NCI-H187 treated with DMSO at 0.1 percent for 48 hours (cell line): ENCODE results near the gene UST.
"Not testable (repeated sequence)": the region's sequence is repeated elsewhere in the genome, so short reads cannot be mapped to it uniquely, and the experiment has no call there.

Experiments
- DNase-seq: peaks from one replicate; lab custom pipeline; 2025; lab: John Stamatoyannopoulos, UW

Gene UST

DNA sequence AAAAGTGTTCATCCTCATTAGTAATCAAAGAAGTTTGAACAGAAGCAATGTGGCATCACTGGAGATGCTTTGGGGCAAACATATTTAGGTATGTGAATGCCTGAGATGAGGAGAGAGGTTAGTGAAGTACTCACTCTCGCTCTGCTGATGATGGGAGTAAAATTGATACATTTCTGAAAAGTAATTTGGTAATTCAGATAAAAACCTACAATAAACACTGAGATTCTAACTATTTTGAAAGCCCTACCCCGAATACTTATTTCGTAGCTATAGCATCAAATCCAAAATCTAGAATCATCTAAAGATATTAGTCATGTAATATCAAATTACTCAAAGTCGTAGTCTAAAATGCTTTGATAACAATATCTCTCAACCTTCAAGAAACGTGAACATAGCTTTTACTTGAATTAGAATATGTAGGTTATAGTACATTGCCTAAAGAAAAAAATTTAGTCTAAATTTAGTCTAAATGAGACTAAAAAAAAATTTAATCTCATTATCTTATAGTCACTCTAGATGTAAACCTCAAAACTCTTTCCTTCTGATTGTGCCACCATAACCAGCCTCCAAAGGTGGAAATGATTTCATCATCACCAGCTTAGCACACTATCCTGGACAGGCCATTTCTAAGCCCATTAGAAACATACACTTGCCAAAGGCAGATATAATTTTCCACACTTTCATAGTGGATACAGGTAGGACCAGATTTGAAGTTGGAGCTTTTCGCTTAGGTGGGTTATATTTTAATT, 338.2 kb downstream of the UST start:
- no peak for DNase-seq

DNA sequence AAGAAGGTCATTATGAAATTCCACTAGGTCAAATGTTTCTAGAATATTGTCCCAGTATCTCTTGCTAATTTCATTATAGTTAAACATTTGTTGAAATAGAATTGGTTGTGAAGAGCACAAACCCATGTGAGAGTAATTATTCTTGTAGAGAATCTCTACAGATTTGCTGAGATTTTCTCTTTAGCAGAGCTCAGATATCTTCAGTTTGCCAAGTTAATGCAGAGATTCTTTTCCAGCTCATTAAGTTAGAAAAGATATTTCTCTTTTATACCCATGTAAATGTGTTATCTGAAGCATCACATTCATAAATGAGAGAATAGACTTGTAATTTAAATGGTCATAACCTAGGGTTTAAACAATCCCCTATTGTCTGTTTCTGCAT, 338.7 kb downstream of the UST start:
- no peak for DNase-seq

DNA sequence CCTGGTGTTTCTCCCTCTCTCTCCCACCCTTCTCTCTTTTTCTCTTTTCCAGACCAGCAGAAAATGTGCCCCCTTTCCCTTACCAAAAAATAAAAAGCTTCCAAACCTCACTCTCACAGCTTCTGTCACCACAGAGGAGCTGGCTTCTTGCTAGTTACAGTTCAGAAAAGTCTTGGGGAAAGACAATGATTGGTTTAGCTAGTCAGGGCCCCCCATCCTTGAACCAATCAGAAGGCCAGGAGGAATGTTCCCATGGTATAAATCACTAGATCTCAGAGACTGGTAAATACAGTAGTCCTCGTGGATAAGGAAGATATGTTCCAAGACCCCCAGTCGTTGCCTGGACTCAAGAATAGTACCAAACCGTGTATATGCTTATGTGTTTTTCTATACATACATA, 339.5 kb downstream of the UST start:
- no peak for DNase-seq

DNA sequence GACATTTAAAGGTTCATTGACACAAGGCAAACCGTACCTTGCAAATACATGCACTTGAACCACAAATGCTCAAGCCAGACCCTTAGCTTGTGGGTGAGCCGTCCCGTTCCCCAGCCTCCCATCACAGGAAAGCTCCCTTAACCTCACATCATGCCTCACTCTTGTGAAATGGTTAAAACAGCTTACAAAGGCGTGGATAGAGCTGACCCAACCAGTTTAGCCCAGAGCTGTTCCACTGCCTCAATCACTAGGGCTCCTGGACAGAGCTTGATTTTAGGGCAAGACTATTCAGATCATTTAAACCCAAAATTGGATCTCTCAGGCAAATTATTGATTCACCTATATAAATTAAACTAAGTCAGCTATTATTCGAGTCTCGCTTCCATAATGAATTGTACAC, 341.1 kb downstream of the UST start:
- no peak for DNase-seq

DNA sequence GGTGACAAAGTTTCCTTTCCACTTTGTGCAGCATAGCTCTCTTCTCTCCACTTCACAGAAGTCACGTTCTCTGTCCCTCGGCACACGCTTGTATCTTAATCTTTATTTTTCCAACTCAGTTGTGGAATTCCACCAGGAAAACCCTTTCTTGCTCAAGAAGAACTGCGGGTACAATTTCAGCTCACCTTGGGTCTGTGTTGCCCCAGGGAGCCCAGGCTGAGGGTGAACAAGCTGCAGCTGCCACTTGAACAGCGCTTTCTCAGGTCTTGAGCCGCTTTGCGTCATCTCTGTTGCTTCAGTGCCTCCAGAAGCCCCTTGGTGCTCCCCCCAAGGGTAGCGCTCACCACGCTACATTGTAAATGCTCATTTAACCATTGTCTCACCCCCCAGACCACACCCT, 341.5 kb downstream of the UST start:
- no peak for DNase-seq

DNA sequence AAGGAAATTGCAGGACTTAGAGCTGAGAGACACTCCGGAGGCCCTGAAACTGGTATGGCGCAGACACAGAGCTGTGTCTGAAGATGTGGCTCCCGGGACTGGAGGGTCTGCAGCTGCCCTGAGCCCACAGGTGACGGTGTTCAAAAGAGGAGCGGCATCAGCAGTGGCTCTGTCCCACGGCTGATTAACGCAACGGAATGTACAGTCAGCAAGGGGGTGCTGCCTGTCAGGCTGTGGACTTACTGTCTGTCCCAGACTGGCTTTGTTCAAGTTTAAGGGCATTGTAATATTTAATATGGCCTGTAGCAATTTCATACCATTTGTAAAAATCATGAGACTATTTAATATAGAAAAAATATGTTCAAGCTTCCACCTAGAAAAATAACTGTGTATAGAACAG, 342.7 kb downstream of the UST start:
- DNase-seq: no peak

DNA sequence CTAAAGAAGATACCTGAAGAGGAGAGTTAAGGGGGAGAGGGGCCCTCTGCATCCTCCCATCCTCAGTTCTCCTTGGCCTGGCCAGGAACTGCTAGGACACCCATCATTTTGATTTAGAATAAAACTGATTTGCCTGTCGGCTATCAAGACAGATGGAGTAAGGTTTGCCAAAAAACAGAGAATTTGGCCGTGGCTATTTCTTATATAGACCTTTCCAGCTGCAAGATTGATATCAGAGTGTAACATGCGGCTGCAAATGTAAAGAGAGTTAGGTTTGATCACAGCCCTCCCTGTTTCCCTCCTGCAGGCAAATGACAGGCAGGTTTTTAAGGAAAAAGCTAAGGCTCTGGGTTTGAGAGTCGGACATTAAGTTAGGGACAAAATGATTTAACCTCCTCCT, 344.1 kb downstream of the UST start:
- DNase-seq: no peak

DNA sequence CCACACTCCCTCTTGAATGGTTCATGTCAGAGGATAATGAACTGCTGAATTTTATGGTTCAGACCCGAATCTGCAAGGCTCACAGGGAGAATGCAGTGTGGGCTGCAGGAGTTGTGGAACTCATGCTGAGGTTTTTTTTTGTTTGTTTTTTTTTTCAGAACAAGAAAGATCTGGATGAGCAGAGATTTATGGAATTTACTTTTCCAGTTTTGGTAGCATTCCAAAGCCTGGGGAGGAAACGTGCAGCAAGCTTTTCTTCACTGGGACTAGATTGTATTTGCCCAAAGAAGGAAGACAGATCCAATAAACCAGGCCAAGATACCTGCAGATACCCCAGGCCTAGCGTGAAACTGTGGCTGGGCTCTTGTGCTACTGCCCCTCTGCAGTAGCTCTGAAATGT, 346.8 kb downstream of the UST start:
- no peak for DNase-seq

DNA sequence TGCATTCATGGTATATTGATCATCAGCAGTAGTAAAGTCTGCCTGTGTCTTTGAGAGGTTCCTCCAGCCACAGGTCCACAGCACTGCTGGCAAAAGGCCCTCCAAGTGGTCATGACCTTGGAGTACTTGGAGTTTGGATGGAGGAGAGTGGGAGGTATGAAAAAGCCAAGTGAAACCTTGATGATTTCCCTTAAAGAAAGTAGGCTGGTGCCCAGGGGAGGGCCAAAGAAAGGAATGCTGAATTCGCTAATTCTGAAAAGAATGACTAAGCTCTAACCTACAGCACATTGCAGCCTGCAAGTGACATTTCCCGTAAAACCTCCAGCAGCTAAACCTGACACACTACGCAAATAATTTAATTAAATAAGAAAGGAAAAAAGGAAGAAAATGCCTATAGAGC, 347.3 kb downstream of the UST start:
- no peak for DNase-seq

DNA sequence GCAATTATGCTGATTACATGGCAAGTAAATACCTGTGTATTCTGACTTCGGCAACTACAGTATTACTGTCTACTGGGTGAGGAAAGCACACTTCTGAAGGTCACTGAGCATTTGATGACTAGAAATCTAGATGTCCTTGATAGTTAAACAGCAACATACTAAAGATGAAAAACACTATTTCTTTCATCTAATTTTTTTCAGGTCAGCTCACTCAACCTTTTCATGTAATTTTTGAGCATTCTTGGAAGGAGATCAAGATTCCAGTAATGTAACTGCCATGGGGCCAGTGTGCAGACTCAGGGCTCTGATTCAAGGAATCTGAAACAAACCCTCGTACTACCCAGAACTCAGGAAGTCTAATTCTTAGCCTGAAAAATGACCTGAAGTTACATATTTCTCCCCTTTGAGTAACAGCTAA, 348.1 kb downstream of the UST start:
- DNase-seq: no peak

DNA sequence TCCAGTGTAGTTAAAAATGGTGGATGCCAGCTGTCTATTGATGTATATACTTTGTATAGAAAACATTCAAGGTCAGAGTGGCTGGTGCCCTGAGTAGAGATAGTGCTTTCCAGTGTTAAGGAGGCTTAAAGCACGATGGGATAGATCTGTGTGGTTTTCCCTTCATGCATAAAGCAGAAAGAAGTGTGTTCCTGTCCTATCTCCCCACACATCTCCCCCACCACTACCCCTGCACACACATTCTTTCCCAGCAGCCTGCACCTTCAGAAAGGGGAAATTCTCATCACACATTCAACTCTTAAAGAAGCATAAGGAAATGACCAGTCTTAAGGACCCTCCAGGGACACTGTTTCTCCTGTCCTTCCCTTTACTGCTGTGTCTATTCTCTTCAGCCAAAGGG, 349.0 kb downstream of the UST start:
- no peak for DNase-seq

DNA sequence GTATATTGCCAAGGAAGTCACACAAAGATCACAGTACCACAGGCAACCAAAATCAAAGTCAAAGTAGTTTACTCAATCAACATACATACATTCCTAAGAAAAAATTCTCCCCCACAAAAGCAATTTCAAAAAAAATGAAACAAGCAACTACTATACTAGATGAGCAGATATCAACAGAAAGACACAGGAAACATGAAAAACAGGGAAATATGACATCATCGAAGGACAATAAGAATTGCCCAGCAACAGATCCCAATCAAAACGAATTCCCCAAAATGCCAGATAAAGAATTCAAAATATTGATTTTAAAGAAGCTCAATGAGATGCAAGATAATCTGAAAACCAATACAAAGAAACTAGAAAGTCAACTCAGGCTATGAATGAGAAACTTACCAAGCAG, 351.0 kb downstream of the UST start:
- no peak for DNase-seq

DNA sequence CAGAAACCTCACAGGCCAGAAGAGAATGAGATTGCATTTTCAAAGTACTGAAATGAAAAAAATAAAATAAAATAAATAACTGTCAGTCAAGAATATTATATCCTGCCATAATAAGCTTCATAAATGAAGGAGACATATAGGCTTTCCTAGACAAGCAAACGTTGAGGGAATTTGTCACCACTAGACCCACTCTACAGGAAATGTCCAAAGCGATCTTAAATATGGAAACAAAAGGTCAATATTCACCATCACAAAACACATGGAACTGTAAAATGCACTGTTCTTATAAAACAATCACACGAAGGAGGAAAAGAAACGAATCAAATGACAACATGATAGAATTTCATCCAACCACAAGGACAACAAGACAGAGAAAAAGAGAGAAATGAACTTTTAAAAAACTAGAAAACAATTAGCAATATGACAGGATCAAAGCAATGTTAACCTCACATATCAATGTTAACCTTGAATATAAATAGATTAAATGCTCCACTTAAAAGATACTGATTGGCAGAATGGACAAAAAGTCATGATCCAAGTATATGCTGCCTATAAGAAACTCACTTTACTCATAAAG, 352.0 kb downstream of the UST start:
- no peak for DNase-seq

DNA sequence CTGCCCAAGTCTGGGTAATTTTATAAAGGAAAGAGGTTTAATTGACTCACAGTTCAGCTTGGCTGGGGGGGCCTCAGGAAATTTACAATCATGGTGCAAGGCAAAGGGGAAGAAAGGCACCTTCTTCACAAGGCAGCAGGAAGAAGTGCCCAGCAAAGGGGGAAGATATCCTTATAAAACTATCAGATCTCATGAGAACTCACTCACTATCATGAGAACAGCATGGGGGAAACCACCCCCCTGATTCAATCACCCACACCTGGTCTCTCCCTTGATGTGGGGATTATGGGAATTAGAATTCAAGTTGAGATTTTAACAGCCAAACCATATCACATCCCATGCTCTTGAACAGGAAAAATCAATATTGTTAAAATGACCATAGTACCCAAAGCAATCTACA, 355.5 kb downstream of the UST start:
- DNase-seq: no peak

DNA sequence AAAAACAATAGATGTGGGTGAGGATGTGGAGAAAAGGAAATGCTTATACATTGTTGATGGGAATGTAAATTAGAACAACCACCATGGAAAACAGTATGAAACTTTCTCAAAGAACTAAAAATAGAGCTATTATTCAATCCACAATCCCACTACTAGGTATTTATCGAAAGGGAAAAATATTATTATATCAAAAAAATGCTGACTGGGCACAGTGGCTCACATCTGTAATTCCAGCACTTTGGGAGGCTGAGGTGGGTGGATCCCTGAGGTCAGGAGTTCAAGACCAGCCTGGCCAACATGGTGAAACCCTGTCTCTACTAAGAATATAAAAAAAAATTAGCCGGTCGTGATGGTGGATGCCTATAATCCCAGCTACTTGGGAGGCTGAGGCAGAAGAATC, 357.1 kb downstream of the UST start:
- DNase-seq: not testable (repeated sequence)

DNA sequence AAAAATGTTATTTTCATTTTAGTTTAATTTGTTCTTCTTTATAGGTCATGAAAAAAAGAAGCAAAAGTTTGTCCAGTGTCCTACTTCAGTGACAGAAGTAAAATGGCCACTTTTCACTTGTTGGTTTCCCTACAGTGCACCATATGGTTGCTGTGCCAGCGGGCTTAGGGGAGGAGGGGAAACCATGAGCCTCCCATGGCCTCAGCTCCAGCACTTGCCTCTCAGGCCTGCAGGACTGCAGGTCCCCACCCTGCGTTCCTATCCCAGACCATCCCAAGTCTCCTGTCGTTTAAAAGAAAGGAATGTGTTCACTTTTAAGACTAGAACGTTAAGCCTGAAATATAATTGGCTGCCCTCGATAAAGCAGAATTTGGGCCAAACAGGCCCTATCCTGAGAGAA, 360.7 kb downstream of the UST start:
- no peak for DNase-seq

DNA sequence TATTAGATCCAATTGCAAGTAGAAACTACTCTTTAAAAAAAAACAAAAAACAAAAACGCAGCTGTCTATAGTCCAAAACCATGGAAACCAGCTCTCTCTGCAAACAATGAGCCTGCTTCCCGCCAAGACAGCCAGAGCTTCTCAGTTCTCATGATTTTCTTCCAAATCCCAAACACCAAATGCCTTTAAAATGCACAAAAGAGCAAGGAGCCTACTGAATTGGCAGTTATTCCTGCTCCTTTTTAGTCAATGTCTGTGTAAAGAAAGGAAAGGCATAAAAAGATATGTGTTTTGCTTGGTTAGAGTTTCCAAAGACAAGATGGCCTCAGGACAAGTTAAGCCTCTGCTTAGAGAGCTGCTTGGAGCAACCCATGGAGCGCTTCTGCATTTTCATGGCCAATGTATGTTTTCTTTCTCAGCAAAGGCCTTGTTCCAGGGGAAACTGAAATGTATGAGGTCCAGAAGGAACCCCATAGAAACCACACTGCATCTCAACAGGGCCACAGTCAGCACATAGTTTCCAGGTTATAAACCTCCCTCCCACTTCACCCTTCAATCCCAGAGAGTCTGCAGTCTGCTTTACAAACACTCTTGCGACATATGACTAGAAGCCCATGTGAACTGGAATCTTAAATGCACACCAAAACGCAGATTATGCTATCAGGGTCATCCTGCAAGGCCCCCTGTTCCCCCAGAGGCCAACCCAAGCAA, 361.4 kb downstream of the UST start:
- DNase-seq: no peak

DNA sequence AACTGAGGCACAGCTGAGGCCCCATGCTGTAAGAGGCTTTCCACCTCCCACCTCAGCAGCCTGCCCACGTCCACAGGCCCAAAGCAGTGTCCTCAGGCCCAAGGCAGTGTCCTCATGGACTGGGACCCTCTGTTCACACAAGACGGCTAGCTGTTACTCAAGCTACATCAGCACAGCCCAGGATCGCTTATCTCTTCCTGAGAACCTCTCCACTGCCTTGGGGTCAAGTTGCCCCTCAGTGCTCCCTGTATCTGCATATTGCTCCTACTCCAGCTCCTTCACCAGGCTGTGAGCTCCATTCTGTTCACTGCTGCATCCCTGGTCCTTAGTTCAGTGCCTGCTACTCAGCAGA, 361.9 kb downstream of the UST start:
- no peak for DNase-seq

DNA sequence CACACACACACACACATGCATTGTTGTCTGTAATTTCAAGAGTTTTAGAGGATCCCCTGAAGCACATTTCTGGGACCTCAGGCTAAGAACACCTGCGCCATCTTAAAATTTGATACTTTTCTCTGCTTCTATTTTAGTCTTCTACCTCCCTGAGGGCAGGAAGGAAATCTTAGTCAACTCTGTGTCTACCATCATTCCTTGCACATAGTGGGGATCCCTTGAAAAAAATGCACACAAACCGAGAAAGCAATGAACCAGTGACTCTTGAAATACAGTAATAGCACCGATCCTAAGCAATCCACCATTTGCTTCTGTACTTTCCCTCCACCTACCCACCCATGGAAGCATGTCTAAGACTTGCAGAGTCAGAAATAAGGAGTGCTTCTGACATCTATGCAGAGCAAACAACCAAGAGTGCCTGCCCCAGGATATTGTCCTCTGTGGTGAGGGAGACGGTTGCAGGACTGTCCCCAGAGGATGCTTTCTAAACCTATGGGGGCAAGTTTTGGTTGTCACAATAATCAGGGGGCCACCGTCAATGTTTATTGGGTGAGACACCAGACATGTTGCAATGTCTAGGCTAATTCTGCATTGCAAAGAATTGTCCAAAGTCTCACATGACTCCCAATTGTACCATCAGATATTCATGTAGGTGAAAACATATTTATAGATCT, 362.7 kb downstream of the UST start:
- DNase-seq: no peak

DNA sequence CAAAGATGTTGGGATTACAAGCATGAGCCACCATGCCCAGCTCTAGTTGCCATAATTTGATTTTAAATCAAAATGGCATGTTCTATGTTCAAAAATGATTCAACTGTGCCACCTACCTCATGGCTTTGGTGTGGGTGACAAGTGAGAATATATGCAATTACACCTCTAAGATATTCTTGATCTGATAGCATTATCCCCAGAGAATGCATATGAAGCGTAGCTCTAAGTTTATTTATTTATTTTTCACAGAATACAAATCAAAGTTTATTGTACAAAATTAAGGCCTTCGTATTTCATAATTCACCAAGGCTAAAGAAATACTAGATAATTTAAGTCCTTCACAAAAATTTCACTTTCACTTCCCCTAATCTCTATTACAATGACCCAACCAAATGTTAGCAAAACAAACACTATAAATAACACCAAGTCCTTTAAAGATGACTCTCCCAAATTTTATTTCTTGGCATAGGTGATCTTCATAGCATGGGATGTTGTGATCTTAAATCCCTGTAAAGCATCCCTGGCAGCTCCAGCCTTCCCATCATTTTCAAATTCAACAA, 364.8 kb downstream of the UST start:
- no peak for DNase-seq

DNA sequence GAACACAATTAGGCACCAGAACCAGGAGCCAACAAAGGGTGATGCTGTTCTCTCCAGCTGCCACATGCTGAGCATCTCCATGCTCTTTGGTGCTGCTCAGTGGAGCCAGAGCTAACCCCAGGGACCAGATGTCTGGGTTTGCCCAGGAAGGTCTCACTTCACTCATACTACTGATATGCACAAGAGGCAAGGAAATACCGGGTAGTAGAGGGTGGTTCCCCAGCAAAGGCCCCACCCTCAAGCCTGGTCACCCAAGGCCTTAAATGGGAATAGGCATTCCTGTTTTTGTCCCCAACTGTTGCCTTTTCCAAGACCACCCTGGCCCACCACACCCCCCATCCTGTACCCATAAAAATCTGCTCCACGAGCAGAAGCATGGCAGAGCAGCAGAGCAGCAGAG, 366.1 kb downstream of the UST start:
- DNase-seq: no peak

DNA sequence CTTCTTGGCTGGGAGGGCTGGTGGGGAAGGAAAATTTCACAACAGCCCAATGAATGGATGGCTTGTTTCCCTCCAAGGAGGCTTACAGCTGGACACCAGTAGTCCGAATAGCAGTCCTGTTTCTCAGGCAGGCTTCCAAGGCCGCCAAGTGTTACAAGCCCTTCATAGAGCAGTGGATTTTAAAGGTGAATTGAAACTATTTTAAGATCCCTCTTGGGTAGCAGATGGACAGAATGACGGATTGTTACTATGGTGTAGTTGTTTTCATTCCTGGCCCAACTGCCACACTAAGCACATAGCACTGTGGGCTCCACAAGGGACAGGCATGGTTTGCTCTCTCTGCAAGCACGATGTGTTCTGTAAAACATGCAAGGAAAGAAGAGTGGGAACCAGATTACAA, 367.3 kb downstream of the UST start:
- DNase-seq: no peak
